Upper lobe of left lung (tissue), 6 donors: ENCODE data around the gene TSC1. TPM values are rescaled to one million over a fixed set of nuclear protein-coding genes. Genes with fewer than 3 reads are reported as not detected.

ENCODE experiments used
- ATAC-seq, 2 donors: fragments of 200-7000 bp; cut with Tn5 transposase; one replicate each; pipeline ENCODE4 v1.9.1; 2022; ENCODE audit warnings: mild to moderate bottlenecking in 2 of 2, moderate library complexity in 2 of 2; ENCODE audit not compliant: low FRiP score in 2 of 2
- DNase-seq, 2 donors: peaks; one replicate each; pipeline ENCODE4 v3.0.0-alpha.2; 2019 to 2020
- H3K27ac ChIP-seq, 4 donors: fragments of 200-600 bp; sonication (generic); one replicate each; pipeline ENCODE4 v1.5.1; 2016 to 2019
- H3K27me3 ChIP-seq, 4 donors: fragments of 200-600 bp; sonication (generic); one replicate each; pipeline ENCODE4 v1.5.1; 2017 to 2019
- H3K36me3 ChIP-seq, 4 donors: fragments of 200-600 bp; sonication (generic); one replicate each; pipeline ENCODE4 v1.5.1; 2016 to 2019
- H3K4me1 ChIP-seq, 4 donors: fragments of 200-600 bp; sonication (generic); one replicate each; pipeline ENCODE4 v1.5.1; 2018 to 2019
- H3K4me3 ChIP-seq, 4 donors: fragments of 200-600 bp; sonication (generic); one replicate each; pipeline ENCODE4 v1.5.1; 2017 to 2019; ENCODE audit warnings: mild to moderate bottlenecking in 2 of 4, moderate library complexity in 1 of 4
- H3K9me3 ChIP-seq, 4 donors: fragments of 200-600 bp; sonication (generic); one replicate each; pipeline ENCODE4 v1.5.1; 2018 to 2019
- CTCF ChIP-seq, 6 experiments: fragments of 450-650 bp in 4 of 6; fragments of 200-600 bp in 2 of 6; sonication (generic) in 2 of 6; IDR thresholded peaks; one replicate each; pipeline ENCODE4 v1.5.1; 2016 to 2019; ENCODE audit warnings: antibody characterized with exemption in 6 of 6
- EP300 ChIP-seq, 4 donors: sonication (generic); formaldehyde crosslinking; IDR thresholded peaks; one replicate each; pipeline ENCODE4 v1.5.1; 2017; ENCODE audit warnings: antibody characterized with exemption in 4 of 4, control low read depth in 2 of 4
- POLR2A ChIP-seq, 4 donors: fragments of 450-650 bp; IDR thresholded peaks; one replicate each; pipeline ENCODE4 v1.5.1; 2016 to 2017; ENCODE audit warnings: antibody characterized with exemption in 4 of 4, mild to moderate bottlenecking in 2 of 4
- POLR2AphosphoS5 ChIP-seq, 2 donors: sonication (generic); formaldehyde crosslinking; IDR thresholded peaks; one replicate each; pipeline ENCODE4 v1.5.1; 2017; ENCODE audit warnings: antibody characterized with exemption in 2 of 2
- WGBS, 2 donors: methylation state at CpG; one replicate each; pipeline ENCODE4 v1.1.5; 2017 to 2018; 5-methylcytosine and 5-hydroxymethylcytosine counted together
- total RNA-seq, 6 donors: library from RNA; depleted of rRNA in 4 of 6; stranded (reverse); fragments of >200 nt in 4 of 6; gene quantifications; one replicate each; pipeline versions ENCODE4 v1.1.0 to v1.2.1, GENCODE V29; 2016 to 2021
- donor health status: DM: no; HTN: no; CAD: no; lungs with moderate emphysema.
- donor health status: DM: no; HTN: yes; CAD: no; lungs with severe emphysema.

TSC1 gene
- total RNA-seq, 6 donors from 2014 or later = 34.4 to 185 (median 50.0) TPM

- no peak for TF ChIP-seq POLR2A (IDR thresholded peaks at IDR 0.05)
- no peak for TF ChIP-seq EP300 (IDR thresholded peaks at IDR 0.05)
- no peak for TF ChIP-seq CTCF (IDR thresholded peaks at IDR 0.05)
- TF ChIP-seq POLR2AphosphoS5 (IDR thresholded peaks at IDR 0.05) = no peak
- H3K36me3 ChIP-seq = peaks cover 0 to 11% (median 4%) of the 10 kb centered on the region in 4 donors
These were observed 58.6 kb downstream of the TSC1 start for GRCh38 chr9:132885720-132886333.

GRCh38 chr9:132883349-132884294 is 60.8 kb downstream of the TSC1 start:
- 94 to 95% methylated on average over 22 to 27 of the region's 27 CpGs for WGBS, 2 donors
- H3K4me3 ChIP-seq = no peak overlapping the region
- peaks cover 0 to 11% (median 4%) of the 10 kb centered on the region in 4 donors for H3K36me3 ChIP-seq
- no peak overlapping the region for H3K27ac ChIP-seq
- ATAC-seq (no peak), DNase-seq (no peak)
- peaks cover 3 to 11% (median 5%) of the 10 kb centered on the region in 4 donors for H3K4me1 ChIP-seq
- no peaks in the 10 kb centered on the region for H3K9me3 ChIP-seq
- no peak for TF ChIP-seq CTCF (IDR thresholded peaks at IDR 0.05)
- TF ChIP-seq EP300 (IDR thresholded peaks at IDR 0.05) = no peak
- TF ChIP-seq POLR2AphosphoS5 (IDR thresholded peaks at IDR 0.05) = no peak
- TF ChIP-seq POLR2A (IDR thresholded peaks at IDR 0.05) = no peak
- no peaks in the 10 kb centered on the region for H3K27me3 ChIP-seq

More at GRCh38 chr9:132885720-132886333, 58.6 kb downstream of the TSC1 start:
- H3K9me3 ChIP-seq = no peaks in the 10 kb centered on the region
- H3K27ac ChIP-seq = no peak overlapping the region
- no peak for DNase-seq
- no peaks in the 10 kb centered on the region for H3K27me3 ChIP-seq
- no peak for ATAC-seq
- whole genome bisulfite sequencing, 2 donors = 42 to 56% methylated on average over 5 to 9 of the region's 9 CpGs
- no peaks in the 10 kb centered on the region for H3K4me1 ChIP-seq
- H3K4me3 ChIP-seq = no peak overlapping the region

GRCh38 chr9:132882616-132883015 is 61.8 kb downstream of the TSC1 start:
- no peaks in the 10 kb centered on the region for H3K9me3 ChIP-seq
- peaks cover 4 to 18% (median 7%) of the 10 kb centered on the region in 4 donors for H3K4me1 ChIP-seq
- WGBS, 2 donors = 86 to 91% methylated on average over 4 to 6 of the region's 6 CpGs
- no peaks in the 10 kb centered on the region for H3K27me3 ChIP-seq
- peaks cover 0 to 8% (median 2%) of the 10 kb centered on the region in 4 donors for H3K36me3 ChIP-seq
- no peak overlapping the region for H3K4me3 ChIP-seq
- DNase-seq (no peak), ATAC-seq (no peak)
- H3K27ac ChIP-seq = no peak overlapping the region
- TF ChIP-seq POLR2AphosphoS5 (IDR thresholded peaks at IDR 0.05) = no peak
- TF ChIP-seq CTCF (IDR thresholded peaks at IDR 0.05) = no peak
- no peak for TF ChIP-seq POLR2A (IDR thresholded peaks at IDR 0.05)
- TF ChIP-seq EP300 (IDR thresholded peaks at IDR 0.05) = no peak

GRCh38 chr9:132881826-132882225 is 62.6 kb downstream of the TSC1 start:
- no peaks in the 10 kb centered on the region for H3K27me3 ChIP-seq
- peaks cover 0 to 4% (median 0%) of the 10 kb centered on the region in 4 donors for H3K36me3 ChIP-seq
- DNase-seq (no peak), ATAC-seq (no peak)
- no peak overlapping the region for H3K4me3 ChIP-seq
- no peak overlapping the region for H3K27ac ChIP-seq
- TF ChIP-seq POLR2AphosphoS5 (IDR thresholded peaks at IDR 0.05) = no peak
- no peak for TF ChIP-seq CTCF (IDR thresholded peaks at IDR 0.05)
- no peak for TF ChIP-seq EP300 (IDR thresholded peaks at IDR 0.05)
- no peaks in the 10 kb centered on the region for H3K9me3 ChIP-seq
- 52 to 64% methylated on average over 5 to 6 of the region's 6 CpGs for WGBS, 2 donors
- peaks cover 6 to 20% (median 10%) of the 10 kb centered on the region in 4 donors for H3K4me1 ChIP-seq
